NCI-H1048 (cell line): ENCODE results near the gene KLK10.
"Not testable (repeated sequence)": the region's sequence is repeated elsewhere in the genome, so short reads cannot be mapped to it uniquely, and the experiment has no call there.

ENCODE experiments used
- DNase-seq: peaks from one replicate; lab custom pipeline; 2025; lab: John Stamatoyannopoulos, UW

KLK10 gene

DNA sequence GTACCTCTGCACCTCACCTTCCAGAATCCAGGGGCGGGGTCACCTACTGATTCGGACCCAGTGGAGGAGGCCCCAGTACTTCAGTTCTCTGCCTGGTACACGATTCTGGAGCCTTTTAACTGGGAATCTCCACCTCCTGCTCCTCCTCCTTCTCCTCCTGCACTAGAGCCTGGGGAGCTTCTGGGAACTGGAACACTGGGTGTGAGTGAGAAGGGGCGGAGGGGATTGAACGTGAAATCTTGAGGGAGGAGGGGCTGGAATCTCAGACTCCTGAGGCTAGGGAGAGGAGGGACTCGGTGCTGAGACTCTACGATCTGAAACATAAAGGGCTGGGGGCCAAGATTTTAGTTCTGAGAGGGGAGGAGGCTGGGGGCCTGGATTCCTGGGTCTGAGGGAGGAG lies 18.0 kb downstream of the KLK10 start, which contains the start of gene KLK8:
Gene KLK8 (minus strand): TSS at position 90 of the 400 bp plus-strand sequence. CDS start 437 bp downstream, outside the sequence.
- no peak for DNase-seq

DNA sequence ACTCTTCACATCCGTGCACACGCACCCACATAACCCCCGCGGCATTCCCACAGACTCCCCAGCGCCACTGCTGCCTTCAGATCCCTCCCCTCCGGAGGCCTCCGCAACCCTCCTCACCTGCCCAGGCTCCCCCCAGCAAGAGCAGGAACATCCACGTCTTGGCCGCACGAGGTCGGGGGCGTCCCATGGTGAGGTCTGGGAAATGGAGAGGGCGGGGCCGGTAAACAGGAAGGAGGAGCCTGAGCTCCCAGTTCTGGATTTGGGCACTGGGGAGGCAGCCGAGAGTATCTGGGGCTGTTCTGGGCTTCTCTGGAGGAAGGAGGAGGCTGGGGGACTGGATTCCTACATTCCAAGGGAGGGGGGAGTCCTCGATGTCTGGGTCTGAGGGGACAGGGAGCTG lies 18.5 kb downstream of the KLK10 start:
- no peak for DNase-seq

DNA sequence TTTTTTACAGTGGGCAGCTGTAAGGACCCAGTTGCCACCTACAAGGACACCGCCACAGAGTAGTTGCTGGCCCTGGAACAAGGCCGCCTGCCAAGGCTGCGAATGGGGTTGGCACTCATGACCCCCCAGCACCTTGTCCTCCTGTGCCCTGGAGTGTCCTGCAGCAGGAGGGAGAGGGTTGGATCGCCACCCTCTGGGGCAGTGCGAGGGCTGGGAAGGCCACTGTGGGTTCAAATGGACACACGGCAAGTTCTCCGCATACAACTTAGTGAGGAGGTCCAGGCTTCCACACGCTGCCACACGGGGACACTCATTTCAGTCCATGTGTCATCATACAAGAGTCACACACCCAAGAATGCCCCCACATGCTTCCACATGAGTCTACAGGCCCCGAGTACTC lies 19.1 kb downstream of the KLK10 start:
- DNase-seq, result no peak

DNA sequence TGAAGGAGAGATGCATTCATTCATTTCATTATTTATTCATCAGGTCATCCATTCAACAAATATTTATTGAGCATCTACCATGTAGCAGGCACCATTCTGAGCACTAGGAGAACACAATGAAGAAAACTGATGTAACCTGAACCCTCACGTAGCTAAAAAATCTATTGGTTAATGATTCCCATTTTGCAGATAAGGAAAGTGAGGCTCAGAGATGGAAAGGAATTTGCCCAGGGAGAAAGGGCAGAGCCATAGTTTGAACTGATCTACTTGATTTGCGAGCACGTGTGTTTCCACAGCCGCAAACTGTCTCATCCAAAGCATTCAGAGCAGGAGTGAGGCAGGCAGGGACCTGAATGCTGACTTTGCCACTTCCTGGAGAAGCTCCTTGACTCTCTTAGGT lies 20.8 kb downstream of the KLK10 start:
- no peak for DNase-seq

DNA sequence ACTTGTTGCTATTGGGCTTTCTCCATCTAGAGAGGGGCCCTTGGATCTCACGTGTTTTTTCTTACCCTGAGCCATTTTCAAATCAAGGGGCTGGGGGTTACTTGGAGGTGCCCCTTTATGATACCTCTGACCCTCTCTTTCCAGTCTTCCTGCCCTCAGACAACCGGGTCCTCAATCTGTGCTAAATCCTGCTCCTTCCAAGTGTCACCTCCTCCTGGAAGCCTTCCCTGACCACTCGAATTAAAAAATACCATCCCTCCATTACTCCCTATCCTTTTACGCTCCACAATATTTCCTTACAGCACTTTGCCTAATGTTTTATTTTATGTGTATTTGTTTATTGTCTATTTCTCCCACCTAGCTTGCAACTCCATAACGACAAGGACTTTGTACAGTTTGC lies 21.4 kb downstream of the KLK10 start:
- no peak for DNase-seq

DNA sequence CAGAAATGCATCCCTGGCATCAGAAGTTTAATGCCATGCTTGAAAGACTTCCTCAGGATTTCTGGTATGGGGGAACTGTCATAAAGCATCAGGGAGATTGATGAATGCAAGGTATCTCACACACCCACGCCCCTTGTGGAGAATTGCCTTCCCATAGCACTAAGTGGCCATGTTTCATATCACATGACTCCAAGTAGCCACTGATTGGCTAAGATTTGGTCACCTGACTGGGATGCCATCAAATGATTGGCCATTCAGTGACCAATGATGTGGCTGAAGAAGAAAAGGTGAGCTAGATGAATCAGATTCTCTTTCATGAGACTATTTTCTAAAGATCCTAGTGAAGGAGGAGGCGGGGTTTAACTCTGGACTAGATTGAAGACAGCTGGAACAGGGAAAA lies 25.4 kb downstream of the KLK10 start:
- DNase-seq, result no peak

DNA sequence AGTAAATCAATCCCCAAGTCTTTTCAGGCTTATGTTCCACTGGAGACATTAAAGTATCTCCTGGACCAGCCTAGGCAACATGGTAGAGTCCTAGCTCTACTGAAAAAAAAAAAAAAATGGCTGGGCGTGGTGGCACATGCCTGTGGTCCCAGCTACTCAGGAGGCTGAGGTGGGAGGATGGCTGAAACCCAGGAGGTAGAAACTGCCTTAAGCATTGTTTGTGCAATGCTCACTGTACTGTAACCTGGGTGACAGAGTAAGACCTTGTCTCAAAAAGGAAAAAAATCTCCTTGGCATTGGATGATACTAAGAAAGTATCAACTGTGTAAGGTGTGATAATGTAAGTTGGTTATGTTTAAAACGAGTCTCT lies 26.9 kb downstream of the KLK10 start:
- DNase-seq, result no peak

DNA sequence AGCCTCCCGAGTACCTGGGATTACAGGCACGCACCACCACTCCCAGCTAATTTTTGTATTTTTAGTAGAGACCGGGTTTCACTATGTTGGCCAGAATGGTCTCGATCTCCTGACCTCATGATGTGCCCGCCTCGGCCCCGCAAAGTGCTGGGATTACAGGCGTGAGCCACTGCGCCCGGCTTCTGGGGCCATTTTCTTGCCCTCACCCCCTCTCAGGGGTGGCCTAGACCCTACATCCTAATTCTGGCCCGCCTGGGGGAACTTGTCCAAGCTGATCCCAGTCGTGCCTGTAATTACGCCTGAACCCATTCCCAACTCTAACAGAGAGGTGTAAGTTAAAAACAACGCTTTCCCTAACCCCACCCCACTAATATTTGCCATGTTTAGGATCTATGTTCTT lies 35.1 kb downstream of the KLK10 start:
- DNase-seq, result not testable (repeated sequence)

DNA sequence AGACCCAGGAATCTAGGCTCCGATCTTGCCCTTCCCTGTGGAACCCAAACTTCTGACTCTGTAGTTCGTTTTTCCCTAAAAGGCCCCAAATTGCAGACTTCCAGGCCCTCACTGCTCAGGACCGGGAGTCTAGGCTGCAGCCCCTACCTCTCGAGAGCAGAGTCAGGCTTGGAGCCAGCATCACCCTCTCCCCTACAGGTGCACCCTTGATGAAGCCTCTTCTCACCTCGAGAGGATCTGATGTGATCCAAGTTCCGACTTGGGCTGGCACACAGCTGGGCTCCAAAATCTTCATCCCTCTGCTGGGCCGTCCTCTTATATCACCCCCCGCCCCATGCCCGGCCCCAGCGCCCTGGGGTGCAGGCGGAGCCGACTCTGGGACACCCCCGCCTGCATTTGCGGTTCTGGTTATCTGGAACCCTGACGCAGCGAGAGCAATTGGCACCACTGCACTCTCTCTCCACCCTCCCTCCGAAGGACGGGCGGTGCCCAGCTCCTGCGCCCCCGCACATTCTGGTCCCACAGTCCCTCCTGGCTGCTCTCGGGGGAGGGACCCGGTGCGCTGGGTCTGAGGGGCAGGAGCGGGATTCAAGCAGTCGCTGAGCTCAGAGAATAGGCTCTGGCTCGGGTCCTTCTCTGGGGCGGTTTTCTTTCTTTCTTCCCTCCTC lies 35.8 kb downstream of the KLK10 start, which contains the start of gene KLK7:
Gene KLK7 (minus strand): TSS at position 293 of the 668 bp plus-strand sequence. CDS start 1,518 bp downstream, outside the sequence.
- DNase-seq, result no peak

DNA sequence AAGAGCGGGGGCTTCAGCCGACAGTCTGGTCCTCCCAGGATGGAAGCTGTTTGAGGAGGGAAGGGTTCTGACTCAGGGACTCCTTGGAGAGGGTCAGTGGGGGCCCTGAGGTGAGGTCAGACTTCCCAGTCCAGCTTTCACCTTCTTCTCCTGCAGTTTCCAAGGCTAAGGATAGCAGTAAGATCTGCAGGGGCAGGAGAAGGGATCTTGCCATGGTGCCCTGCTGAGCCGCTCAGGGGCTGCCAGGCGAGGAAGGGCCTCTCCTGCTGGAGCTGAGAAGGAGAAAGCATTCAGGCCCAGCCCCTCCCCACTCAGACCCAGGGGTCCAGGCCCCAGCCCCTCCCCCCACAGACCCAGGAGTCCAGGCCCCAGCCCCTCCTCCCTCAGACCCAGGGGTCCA lies 37.3 kb downstream of the KLK10 start:
- DNase-seq, result no peak

DNA sequence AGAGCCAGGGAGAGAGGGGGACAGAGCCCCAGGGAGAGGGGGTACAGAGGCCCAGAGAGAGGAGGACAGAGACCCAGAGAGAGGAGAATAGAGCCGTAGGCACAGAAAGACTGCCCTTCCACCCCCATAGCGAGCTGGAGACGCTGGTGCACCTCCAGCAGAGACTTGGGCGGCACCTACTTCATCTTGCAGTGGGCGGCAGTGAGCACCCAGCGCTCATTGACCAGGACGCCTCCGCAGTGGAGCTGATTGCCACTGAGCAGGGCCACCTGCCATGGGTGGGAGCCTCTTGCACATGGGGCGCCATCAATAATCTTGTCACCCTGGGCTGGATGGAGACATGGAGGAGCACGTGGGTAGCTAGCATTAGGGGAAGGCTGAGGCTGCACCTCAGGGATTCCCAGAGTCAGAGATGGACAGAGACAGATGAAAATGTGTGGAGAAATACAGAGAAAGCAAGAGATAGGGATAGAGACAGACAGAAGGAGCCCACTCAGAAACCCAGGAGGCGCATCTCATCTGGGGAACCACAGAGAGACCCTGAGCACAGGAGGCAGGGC lies 37.8 kb downstream of the KLK10 start:
- no peak for DNase-seq

DNA sequence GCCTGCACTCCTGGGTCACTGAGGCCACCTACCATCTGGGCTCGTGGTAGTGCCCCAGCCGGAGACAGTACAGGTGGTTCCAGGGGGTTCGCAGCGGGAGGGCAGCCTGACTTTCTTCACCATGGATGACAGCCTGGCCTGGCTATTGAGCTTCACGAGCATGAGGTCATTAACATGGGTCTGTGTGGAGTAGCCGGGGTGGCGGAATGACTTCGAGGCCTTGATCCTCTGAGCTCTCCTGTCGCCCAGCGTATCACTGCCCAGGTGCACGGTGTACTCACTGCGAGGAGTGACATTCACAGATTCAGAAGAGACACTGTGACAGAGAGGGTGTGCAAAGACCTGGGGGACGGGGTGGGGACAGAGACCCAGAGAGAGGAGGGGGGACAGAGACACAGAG lies 39.3 kb downstream of the KLK10 start:
- no peak for DNase-seq

DNA sequence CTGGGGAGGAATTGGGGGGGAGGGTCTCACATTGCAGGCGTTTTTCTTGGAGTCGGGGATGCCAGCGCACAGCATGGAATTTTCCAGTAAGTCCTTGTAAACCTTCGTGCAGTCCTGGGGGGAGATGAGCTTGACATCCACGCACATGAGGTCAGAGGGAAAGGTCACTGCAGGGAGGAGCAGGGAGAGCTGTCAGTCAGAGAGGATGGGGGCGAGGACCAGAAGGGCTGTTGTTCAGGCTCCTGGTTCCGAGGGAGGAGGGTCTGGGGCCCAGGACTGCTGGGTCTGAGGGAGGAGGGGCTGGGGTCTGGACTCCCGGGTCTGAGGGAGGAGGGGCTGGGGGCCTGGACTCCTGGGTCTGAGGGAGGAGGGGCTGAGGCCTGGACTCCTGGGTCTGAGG lies 39.8 kb downstream of the KLK10 start:
- DNase-seq, result no peak

DNA sequence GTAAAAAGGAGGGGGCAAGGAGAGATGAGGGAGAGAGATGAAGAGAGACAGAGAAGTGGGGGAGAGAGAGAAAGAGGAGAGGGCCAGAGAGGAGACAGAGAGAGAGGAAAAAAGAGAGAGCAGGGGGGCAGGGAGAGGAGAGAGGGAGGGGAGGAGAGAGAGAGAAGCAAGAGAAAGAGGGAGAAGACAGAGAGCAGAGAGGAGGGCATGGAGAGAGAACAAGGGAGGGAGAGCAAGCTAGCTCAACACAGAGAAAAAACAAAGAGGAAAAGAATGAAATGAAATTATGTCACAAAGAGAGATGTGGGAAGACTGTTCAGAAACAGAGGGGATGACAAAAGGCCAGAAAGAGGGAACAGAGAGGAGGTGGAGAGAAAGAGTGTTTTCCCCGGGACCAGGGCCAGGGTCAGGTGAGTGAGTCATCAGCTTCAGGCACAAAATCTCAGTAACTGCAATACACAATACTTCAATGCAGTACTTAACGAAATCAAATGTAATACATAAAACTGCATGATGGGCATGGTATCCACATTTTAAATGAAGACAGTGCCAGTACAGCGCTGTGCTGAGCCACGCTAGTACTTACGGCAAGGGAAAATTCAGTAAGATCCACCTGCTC lies 40.6 kb downstream of the KLK10 start:
- no peak for DNase-seq

DNA sequence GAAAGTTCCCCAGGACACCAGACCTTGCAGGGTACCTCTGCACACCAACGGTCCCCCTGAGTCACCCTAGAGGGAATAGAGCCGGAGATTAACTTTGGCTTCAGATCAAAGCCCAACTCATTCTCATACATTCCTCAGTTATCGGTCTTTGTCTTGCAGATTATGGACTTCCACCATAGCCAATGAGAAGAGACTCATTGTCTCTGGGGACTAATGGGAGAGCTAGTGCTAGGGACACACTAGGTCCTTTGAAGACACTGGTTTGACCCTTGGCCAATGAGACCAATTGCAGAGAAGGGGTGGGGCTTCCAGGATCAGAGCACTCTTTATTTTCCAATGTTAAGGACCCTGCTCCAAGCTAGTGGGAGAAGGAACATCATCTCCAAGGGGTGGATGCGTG lies 41.9 kb downstream of the KLK10 start:
- no peak for DNase-seq

DNA sequence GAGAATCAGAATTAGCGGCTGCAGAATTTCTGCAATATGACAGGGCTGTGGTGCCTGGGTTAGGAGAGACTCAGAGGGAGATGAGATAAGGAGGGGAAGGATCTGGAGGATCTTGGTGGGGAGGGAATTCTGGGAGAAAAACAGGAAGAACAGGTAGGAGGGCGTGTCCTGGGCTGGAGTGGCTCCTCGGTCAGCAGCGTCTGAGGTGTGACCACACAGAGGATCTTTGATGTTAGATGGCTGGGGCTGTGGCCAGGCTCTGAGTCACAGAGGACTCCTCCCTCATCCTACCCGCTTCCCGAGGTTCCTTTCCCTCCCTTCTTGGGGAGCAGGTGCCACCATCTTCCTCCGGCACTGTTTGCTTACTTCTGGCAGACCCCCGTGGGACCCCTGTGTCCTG lies 43.7 kb downstream of the KLK10 start:
- DNase-seq, result no peak

DNA sequence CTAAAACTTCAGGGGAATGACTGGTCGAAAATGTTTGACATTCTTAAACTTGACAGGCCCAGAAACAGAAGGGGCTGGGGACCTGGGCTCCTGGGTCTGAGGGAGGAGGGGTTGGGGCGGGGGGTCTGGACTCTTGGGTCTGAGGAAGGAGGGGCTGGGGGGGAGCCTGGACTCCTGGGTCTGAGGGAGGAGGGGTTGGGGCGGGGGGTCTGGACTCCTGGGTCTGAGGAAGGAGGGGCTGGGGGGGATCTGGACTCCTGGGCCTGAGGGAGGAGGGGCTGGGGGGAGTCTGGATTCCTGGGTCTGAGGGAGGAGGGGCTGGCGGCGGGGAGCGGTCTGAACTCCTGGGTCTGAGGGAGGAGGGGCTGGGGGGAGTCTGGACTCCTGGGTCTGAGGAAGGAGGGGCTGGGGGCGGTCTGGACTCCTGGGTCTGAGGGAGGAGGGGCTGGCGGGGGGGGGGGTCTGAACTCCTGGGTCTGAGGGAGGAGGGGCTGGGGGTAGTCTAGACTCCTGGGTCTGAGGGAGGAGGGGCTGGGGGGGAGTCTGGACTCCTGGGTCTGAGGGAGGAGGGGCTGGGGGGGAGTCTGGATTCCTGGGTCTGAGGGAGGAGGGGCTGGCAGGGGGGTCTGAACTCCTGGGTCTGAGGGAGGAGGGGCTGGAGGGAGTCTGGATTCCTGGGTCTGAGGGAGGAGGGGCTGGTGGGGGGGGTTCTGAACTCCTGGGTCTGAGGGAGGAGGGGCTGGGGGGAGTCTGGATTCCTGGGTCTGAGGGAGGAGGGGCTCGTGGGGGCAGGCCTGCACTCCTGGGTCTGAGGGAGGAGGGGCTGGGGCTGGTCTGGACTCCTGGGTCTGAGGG lies 44.6 kb downstream of the KLK10 start:
- DNase-seq, result no peak

DNA sequence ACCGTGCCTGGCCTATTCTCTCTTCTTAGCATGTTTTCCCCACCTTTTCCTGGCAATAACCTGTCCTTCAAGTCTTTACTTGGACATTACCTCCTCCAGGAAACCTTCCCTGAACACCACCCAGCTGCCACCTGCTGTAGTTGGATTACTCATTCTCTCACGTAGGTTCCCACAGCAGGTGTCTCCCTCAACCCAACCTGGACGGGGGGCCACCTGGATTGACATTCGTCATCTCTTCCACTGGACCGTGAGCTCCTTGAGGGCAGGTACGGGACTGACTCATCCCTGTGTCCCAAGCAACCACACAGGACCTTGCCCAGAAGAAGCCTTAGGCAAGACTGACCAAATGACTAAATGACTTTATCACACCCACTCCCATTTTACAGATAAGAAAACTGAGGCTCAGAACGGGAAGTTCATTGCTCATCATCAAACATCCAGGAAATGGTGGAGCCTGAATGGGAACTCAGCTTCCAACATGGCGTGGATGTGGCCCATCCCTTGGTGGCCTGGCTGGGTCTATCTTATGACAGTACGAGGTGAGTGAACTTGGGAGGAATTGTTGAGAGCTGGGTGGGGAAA lies 46.6 kb downstream of the KLK10 start:
- no peak for DNase-seq

DNA sequence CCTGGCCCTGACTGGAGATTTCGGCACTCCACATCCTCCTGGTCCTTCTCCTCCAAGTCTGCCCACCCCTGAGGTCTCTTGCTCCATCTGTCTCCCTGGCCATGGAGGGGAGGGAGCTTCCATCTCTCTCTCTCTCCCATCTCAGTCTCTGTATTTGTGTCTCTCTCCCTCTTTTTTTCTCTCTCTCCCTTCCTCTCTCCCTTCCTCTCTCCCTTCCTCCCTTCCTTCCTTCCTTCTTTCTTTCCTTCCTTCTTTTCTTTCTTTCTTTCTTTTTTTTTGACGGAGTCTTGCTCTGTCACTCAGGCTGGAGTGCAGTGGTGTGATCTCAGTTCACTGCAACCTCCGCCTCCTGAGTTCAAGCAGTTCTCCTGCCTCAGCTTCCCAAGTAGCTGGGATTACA lies 49.7 kb downstream of the KLK10 start:
- DNase-seq, result not testable (repeated sequence)

DNA sequence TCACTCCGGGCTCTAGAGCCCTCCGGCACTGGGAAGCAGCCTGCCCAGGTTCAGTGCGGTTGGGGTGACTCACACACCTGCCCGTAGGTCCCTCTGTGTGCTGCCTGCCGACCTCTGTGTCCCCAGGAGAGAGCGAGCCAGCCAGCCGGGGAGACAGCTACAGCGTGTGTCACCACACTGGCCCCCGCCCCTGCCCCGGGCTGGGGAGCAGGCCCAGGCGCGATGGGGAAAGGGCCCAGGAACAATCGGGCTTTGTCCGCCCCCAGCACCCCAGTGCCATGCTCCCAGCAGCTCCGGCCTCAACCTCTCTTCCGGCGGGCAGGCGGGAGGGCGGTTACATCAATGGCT lies 50.1 kb downstream of the KLK10 start, which contains the start of gene KLK6:
Gene KLK6 (minus strand): TSS at position 179 of the 348 bp plus-strand sequence. CDS start 1,487 bp downstream, outside the sequence.
- DNase-seq, result no peak

DNA sequence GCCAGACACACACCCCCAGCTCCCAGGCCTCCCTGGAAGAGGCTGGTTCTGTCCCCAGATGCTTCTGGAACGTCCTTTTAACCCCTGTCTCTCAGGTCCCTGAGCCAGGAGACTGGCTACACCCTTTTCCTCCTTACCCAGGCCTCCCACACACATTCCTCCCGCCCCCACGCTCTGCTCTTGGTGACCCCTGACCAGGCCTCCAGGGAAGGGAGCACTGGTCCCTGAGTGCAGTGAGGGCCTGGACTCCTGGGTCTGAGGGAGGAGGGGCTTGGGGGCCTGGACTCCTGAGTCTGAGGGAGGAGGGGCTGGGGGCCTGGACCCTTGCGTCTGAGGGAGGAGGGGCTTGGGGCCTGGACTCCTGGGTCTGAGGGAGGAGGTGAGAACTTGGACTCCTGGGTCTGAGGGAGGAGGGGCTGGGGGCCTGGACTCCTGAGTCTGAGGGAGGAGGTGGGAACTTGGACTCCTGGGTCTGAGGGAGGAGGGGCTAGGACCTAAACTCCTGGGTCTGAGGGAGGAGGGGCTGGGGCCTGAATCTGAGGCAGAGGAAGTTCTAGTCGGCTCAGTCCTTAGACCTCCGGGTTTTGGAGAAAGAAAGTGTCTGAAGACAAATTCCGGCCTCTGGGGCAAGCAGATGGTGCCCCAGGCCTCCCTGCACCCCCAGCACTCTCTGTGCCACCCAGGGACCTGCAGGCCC lies 50.6 kb downstream of the KLK10 start:
- no peak for DNase-seq
